GM21737 (cell line): Measurements from ENCODE around the gene HIP1R.
"Not testable (repeated sequence)": the region's sequence is repeated elsewhere in the genome, so short reads cannot be mapped to it uniquely, and the experiment has no call there.

Experiments
- ATAC-seq: cut with Tn5 transposase; IDR thresholded peaks from one replicate; pipeline ENCODE4 v1.9.1; 2021; ENCODE audit warnings: mild to moderate bottlenecking, moderate library complexity; ENCODE audit not compliant: unreplicated experiment

The HIP1R gene

GRCh38 chr12:122872815-122873361, 37.6 kb downstream of the HIP1R start:
- no peak for ATAC-seq

GRCh38 chr12:122873540-122873939, 38.3 kb downstream of the HIP1R start:
- no peak for ATAC-seq

GRCh38 chr12:122874081-122874480, 38.8 kb downstream of the HIP1R start:
- no peak for ATAC-seq

- ATAC-seq = no peak
These were observed 40.4 kb downstream of the HIP1R start for GRCh38 chr12:122875590-122876220.

GRCh38 chr12:122876281-122876680, 41.0 kb downstream of the HIP1R start:
- ATAC-seq = not testable (repeated sequence)

- no peak for ATAC-seq
These were observed 41.5 kb downstream of the HIP1R start for GRCh38 chr12:122876731-122877130.

GRCh38 chr12:122878780-122879612, 43.7 kb downstream of the HIP1R start:
- no peak for ATAC-seq

GRCh38 chr12:122880155-122880667, 45.0 kb downstream of the HIP1R start:
- no peak for ATAC-seq

GRCh38 chr12:122880668-122881067, 45.4 kb downstream of the HIP1R start:
- no peak for ATAC-seq

- ATAC-seq = no peak
These were observed 47.8 kb downstream of the HIP1R start for GRCh38 chr12:122882908-122883558.

- no peak for ATAC-seq
These were observed 49.0 kb downstream of the HIP1R start for GRCh38 chr12:122884091-122884826.

- no peak for ATAC-seq
These were observed 49.6 kb downstream of the HIP1R start for GRCh38 chr12:122884860-122885259.

- ATAC-seq = no peak
These were observed 50.9 kb downstream of the HIP1R start for GRCh38 chr12:122886161-122886560.

- peak; percentile 68 for ATAC-seq
These were observed 51.9 kb downstream of the HIP1R start for GRCh38 chr12:122886851-122887818.

- peak; percentile 10 for ATAC-seq
These were observed 52.6 kb downstream of the HIP1R start for GRCh38 chr12:122887819-122888212.

- ATAC-seq = no peak
These were observed 53.0 kb downstream of the HIP1R start for GRCh38 chr12:122888232-122888752.

- ATAC-seq = no peak
These were observed 54.7 kb downstream of the HIP1R start for GRCh38 chr12:122889761-122890520.
